ENCODE data around the gene EPB41L4B.

EPB41L4B gene

DNA sequence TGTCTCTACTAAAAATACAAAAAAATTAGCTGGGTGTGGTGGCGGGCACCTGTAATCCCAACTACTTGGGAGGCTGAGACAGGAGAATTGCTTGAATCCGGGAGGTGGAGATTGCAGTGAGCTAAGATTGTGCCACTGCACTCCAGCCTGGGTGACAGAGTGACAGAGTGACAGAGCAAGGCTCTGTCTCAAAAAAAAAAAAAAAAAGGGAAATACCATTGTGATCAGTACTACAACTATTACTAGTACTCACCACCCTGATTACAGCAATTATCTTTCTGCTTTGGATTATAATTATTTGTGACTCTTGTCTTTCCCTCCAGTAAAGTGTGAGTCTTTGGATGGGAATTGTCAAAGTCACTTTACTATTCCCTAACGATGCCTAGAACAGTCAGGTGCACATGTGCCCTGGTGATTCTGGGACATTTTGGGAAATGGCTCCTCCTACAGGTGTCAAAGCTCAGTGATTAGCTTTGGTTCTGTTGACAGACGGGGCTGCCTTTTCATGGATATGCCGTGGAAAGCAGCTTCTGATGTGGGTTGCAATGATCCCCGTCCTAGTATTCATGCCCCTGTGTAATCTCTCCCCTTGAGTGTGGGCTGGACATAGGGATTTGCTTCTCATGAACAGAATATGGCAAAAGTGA lies 122.0 kb downstream of the EPB41L4B start:
- H3K4me3 Mint-ChIP-seq = no peak overlapping the region
- H3K27ac Mint-ChIP-seq = no peak overlapping the region
- H3K9me3 Mint-ChIP-seq = no peaks in the 10 kb centered on the region
- peak; percentile 62 for ATAC-seq
- H3K27me3 Mint-ChIP-seq = peaks cover 10% of the 10 kb centered on the region
- peaks cover 8% of the 10 kb centered on the region for H3K4me1 Mint-ChIP-seq
- no peak for DNase-seq

DNA sequence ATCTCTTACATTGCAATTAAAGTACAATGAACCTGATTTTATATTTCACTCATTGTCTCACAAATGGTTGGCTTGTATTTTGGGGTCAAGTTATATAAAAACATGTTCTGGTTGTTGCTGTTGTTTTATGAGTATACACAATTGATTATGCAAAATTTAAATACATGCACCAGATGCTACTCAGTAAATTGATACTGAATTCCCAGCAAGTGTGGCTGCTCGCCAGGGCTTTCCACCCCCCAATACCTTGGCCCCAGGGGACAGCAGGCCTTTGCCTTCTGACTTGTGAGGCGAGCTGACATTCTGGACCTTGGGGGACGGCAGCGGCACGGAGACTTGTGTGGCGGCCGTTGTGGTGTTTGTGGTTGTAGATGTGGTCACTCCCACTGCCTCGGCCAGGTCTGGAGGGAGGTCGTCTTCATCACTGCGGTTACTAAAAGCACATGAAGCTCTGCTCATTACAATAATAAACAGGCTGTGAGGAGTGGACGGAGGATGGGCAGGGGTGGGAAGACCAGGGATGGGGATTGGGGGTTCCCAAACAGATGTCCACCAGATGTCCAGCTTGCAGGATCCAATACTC lies 126.8 kb downstream of the EPB41L4B start:
- no peak for DNase-seq
- no peaks in the 10 kb centered on the region for H3K9me3 Mint-ChIP-seq
- peaks cover 2% of the 10 kb centered on the region for H3K27me3 Mint-ChIP-seq
- peaks cover 4% of the 10 kb centered on the region for H3K4me1 Mint-ChIP-seq
- no peak for ATAC-seq
- no peak overlapping the region for H3K4me3 Mint-ChIP-seq
- no peak overlapping the region for H3K27ac Mint-ChIP-seq

DNA sequence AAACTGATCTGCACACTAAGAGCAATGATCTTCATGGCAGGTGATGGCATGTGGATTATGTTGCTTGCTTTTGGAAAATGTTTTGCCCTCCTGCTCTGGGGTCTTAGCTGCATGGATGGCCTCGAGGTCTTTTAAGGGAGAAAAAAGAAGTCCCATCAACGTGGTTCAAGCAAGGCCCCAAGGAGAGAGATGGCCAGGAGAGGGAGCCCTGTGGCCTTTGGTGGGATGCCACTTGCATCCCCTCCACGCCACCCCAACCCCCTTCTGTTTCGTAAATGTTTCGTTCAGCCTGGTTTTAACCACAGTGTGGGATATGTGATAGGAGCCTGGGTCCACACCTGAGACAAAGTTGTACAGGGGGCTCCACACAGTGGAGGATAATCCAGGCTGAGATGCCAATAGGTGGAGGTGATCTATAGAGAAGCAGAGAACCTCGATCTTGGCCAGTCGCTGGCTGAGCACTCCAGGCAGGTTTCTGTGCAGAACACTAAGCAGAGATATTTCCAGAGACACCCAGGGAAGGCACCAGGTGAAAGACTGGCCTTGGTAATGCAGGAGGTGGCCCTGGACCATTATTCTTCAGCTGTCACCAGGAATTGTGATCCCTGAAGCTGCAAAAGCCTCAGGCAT lies 128.0 kb downstream of the EPB41L4B start:
- no peaks in the 10 kb centered on the region for H3K27me3 Mint-ChIP-seq
- no peak for ATAC-seq
- H3K4me3 Mint-ChIP-seq = no peak overlapping the region
- no peak for DNase-seq
- no peak overlapping the region for H3K27ac Mint-ChIP-seq
- no peaks in the 10 kb centered on the region for H3K9me3 Mint-ChIP-seq
- H3K4me1 Mint-ChIP-seq = peaks cover 7% of the 10 kb centered on the region

DNA sequence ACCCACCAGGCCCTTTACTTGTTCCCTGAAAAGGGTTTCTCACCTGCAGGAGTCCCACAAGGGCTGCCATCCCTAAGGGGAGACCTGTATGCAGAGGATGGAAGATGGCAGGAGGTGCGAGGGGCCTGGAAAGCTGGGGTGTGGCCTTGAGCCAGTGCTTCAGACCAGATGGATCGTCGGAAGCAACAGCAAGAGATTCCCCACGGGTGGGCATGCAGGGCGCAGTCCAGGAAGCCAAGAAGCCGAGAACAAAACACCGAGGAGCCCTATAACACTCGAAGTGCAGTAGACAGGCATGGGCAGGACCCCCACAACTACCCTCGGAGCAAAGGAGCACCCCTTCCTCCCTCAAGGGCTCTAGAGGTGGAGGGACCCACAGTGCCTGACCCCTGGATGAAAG lies 129.1 kb downstream of the EPB41L4B start:
- no peak overlapping the region for H3K4me3 Mint-ChIP-seq
- H3K27me3 Mint-ChIP-seq = peaks cover 6% of the 10 kb centered on the region
- no peak for DNase-seq
- ATAC-seq = no peak
- H3K27ac Mint-ChIP-seq = peak overlapping the region in 1 of 2 donors; percentile 72
- peaks cover 7% of the 10 kb centered on the region for H3K4me1 Mint-ChIP-seq
- H3K9me3 Mint-ChIP-seq = no peaks in the 10 kb centered on the region

DNA sequence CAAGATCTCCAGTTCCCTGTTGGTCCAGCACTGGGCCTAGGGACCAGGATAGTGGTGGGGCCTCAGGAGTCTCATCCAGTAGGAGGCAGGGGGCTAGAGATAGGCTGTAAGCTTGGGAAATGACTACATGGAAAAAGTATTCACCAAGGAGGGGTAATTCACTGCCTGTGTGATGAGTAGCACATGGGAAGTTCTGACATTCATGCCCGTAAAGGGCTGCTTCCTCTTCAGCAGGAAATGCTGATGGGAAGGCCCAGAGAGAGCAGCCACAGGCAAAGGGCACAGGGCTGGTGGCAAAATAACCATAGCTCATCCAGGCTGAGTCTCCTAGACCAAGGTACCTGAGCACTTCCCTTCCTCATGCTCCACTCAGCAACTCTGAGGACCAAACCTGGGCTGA lies 130.7 kb downstream of the EPB41L4B start:
- Mint-ChIP-seq H3K4me1 (peaks cover 7% of the 10 kb centered on the region), H3K4me3 (no peak overlapping the region)
- no peak for ATAC-seq

DNA sequence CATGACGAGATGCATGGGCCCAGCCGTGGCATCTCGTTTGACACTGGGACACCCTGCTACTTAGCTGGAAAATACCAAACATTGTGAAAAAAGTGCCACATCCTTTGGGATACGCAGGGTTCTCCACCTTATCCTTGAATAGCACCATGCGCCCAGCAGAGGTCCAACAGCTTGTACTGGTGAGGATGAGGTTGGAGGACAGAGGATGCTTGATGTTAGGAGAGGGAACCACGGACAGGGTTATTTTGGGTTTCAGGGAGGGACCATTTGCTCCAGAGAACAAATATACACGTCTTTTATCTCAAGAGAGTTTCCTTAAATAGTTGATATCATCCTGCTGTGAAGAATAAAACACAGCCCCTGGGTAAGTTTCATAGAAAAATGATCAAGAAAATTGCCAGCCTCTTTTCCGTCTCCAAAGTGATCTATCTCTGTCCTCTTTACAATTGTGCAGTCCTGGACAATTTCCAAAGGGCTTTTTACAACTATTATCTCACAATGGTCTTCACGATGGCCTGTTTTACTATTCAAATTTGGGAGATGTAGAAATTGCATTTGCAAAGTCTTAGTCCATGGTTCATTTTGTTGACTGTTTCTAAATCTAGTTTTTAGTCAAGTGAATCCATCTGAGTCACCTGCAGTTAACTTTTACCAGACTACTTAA lies 133.9 kb downstream of the EPB41L4B start:
- no peaks in the 10 kb centered on the region for H3K9me3 Mint-ChIP-seq
- H3K4me3 Mint-ChIP-seq = no peak overlapping the region
- peaks cover 6% of the 10 kb centered on the region for H3K27me3 Mint-ChIP-seq
- DNase-seq = no peak
- peaks cover 8% of the 10 kb centered on the region for H3K4me1 Mint-ChIP-seq
- H3K27ac Mint-ChIP-seq = no peak overlapping the region
- ATAC-seq = no peak

More for the DNA sequence above, 130.7 kb downstream of the EPB41L4B start:
- no peak for DNase-seq
- Mint-ChIP-seq H3K27ac (peak overlapping the region in 1 of 2 donors; percentile 19), H3K27me3 (peaks cover 6% of the 10 kb centered on the region), H3K9me3 (no peaks in the 10 kb centered on the region)

DNA sequence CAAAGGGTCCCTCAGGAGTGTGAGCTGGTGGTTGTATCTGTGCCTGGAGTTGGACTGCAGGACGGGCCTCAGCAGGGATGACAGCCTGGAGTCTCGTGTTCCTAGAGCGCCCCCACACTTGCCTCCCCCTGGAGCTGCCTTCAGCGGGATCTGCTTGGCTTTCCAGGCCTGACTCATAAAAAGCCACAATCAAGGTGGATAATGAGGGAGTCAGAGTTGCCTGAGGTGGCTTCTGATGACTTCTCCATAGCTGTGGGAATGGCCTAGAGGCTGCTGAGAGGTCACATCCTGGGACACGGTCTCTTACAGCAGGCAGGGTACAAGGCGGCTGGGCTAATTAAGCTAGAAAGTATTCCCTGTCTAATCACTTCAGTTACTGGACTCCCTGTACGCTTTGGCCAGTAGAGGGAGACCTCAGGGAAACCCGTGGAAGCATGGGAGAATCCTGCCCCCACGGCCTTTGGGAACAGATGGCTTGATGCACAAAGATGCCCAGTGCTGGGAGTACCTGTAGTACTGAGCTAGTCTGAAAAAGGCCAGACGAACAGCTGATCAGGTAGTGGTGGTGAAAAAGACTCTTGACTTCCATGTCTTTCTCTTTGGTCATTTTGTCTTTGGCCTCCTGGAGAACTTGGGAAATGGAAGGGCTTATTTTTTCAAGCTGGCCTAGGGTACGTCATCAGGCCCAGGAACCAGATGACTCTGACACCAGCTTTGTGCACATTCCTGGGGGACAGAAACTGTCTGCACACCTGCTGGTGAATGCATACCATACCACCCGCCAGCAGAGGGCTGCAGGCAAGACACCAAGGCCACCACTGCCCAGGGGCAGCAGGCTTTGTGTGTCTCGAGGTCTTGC lies 137.7 kb downstream of the EPB41L4B start:
- no peak for ATAC-seq
- Mint-ChIP-seq H3K4me3 (no peak overlapping the region), H3K27ac (no peak overlapping the region), H3K4me1 (peaks cover 24% of the 10 kb centered on the region), H3K9me3 (no peaks in the 10 kb centered on the region), H3K27me3 (peaks cover 24% of the 10 kb centered on the region)
- peak; percentile 16 to 21 for DNase-seq

DNA sequence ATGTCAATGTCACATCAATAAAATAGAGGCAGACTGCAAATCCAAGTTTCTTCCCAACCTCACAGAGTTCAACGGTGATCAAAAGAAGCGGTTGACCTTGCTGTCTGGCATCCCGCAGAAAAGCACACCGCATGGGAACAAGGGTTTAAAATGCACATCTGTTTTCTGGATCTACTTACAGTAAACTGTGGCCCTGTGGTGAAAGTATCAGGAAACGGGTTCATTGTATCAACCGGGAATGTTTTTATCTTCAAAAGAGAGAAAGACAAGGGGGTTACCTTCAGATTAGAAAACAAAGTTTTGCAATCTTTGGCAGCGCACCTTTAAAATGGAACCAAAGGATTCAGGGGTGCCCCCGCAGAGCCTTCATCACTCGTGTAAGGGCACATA lies 138.3 kb downstream of the EPB41L4B start:
- Mint-ChIP-seq H3K27ac (no peak overlapping the region), H3K4me1 (peaks cover 23% of the 10 kb centered on the region), H3K27me3 (peaks cover 24% of the 10 kb centered on the region), H3K9me3 (no peaks in the 10 kb centered on the region), H3K4me3 (no peak overlapping the region)
- DNase-seq (no peak), ATAC-seq (no peak)

DNA sequence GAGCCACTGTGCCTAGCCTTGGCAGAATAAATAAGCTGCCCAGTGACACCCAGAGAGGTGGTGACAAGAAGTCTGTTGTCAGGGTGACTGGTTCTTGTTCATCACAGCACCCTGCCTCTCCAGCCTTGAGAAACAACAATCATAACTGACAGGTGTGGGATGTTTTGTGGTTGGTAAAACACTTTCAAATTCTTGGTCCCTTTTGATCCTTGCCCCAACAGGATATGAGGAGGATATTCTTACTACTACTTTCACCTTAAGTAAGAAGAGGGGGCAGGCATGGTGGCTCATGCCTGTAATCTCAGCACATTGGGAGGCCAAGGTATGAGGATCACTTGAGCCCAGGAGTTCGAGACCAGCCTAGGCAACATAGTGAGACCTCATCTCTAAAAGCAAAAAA lies 139.6 kb downstream of the EPB41L4B start:
- ATAC-seq (peak; percentile 98), DNase-seq (peak; percentile 53 to 76)
- no peaks in the 10 kb centered on the region for H3K9me3 Mint-ChIP-seq
- H3K4me3 Mint-ChIP-seq = no peak overlapping the region
- H3K27ac Mint-ChIP-seq = peak overlapping the region in 1 of 2 donors; percentile 87
- H3K27me3 Mint-ChIP-seq = peaks cover 19% of the 10 kb centered on the region
- H3K4me1 Mint-ChIP-seq = peaks cover 23% of the 10 kb centered on the region

DNA sequence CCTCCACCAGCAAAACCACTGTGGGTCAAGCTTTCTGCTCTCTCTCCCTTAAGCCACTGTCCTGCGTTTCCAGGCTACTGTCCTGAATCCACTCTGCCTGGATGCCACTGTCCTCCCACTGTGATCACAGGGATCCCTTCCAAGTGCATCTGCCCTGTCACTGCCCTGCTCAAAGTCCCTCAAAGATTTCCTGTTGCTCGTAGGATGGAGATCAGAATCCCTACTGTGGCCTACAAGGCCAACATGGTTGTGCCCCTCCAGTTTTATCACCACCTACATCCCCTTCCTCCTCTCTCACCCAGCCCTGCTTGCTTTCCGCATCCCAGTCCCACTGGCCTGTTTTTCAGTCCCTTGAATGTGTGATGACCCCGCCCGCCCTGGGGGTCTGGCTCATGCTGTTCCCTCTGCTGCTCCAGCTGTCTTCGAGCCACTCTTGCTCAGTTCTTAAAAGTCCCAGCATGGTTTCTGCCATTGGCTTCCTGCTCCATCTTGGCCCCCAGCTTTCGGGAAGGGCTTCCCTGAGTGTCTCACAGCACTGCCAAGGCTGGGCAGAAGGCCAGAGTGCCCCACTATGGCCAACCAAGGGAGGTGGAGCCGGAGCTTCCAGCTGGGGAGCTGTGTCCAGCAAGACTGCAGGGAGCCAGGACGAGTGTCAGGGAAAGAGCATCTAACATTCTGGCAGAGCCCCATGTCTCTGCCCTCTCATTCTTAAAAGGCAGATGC lies 140.9 kb downstream of the EPB41L4B start:
- Mint-ChIP-seq H3K9me3 (no peaks in the 10 kb centered on the region), H3K27me3 (peaks cover 19% of the 10 kb centered on the region), H3K27ac (peak overlapping the region in 1 of 2 donors; percentile 79), H3K4me3 (no peak overlapping the region), H3K4me1 (peaks cover 23% of the 10 kb centered on the region)
- DNase-seq = no peak
- no peak for ATAC-seq

DNA sequence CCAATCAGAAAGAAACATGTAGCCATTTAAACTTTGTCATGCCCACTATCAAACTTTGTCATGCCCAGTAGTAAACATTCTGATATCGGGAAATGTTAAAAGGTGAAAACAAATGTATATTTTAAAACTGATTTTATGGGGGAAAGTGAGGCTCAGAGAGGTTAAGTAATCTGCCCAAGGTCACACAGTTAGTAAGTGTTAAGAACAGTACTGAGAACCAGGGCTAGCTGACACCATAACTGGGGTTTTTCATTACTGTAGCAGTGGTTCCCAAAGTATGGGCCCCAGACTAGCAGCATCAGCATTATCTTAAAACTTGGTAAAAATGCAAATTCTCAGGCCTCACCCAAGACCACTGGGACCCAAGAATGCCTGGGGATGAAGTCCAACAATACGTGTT lies 143.9 kb downstream of the EPB41L4B start:
- Mint-ChIP-seq H3K9me3 (no peaks in the 10 kb centered on the region), H3K4me3 (no peak overlapping the region), H3K27me3 (peaks cover 22% of the 10 kb centered on the region), H3K4me1 (peaks cover 25% of the 10 kb centered on the region), H3K27ac (no peak overlapping the region)
- no peak for DNase-seq
- no peak for ATAC-seq

DNA sequence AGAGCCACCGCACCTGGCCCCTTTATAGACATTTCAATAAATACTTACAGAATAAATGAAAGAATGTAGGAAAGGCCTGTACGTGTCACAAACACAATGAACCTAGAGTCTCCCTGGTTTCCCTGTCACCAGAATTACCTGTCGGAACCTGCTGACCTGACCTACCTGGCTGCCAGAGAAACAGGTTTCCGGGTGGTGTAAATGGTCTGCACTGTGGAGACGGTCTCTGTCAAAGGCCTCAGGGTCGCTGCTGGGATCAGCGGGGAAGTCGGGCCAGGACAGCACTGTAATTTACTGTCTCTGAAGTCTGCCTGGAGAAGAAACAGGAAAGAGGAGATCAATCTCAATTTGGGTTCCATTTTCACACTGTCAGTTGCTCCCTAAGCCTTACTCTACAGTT lies 144.5 kb downstream of the EPB41L4B start:
- Mint-ChIP-seq H3K27me3 (peaks cover 28% of the 10 kb centered on the region), H3K4me3 (no peak overlapping the region), H3K9me3 (no peaks in the 10 kb centered on the region), H3K4me1 (peaks cover 22% of the 10 kb centered on the region), H3K27ac (no peak overlapping the region)
- ATAC-seq (no peak), DNase-seq (no peak)

DNA sequence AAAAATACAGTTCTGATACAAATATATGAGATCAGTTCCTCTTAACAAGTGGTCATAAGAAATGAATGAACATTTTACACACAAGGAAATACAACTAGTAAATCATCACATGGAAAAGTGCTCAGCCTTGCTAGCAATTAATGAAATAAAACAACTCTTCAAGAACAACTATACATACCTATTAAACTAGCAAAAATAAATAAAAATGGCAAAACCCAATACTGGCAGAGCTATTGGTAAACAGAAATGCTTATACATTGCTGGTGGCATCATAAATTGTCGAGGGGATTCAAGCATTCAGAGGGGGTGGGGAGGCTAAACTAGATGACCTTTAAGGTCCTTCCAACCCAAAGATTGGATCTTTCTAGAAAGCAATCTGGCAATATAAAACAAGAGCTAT lies 147.9 kb downstream of the EPB41L4B start:
- DNase-seq = no peak
- no peak overlapping the region for H3K27ac Mint-ChIP-seq
- ATAC-seq = no peak
- H3K4me1 Mint-ChIP-seq = peaks cover 6% of the 10 kb centered on the region
- H3K4me3 Mint-ChIP-seq = no peak overlapping the region
- H3K27me3 Mint-ChIP-seq = peaks cover 40% of the 10 kb centered on the region
- H3K9me3 Mint-ChIP-seq = no peaks in the 10 kb centered on the region

DNA sequence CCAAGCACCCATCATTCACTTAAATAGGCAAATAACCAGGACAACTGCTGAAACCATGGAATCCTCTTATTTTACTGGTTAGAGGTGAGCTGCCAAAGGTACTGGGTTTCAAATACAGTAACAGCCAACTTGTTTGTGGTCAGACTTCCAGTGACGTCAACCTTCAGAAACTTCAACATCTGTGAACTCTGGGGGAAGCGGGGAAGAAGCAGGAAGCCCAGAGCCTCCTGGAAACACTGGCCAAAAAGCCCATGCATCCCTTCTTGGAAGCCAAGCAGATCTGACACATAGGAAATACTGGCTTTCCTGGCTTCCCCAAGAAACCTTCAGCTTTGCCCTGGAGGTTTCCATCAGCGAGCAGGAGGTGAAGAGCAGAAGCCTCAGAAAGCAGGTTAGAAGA lies 148.9 kb downstream of the EPB41L4B start:
- H3K4me1 Mint-ChIP-seq = peaks cover 12% of the 10 kb centered on the region

DNA sequence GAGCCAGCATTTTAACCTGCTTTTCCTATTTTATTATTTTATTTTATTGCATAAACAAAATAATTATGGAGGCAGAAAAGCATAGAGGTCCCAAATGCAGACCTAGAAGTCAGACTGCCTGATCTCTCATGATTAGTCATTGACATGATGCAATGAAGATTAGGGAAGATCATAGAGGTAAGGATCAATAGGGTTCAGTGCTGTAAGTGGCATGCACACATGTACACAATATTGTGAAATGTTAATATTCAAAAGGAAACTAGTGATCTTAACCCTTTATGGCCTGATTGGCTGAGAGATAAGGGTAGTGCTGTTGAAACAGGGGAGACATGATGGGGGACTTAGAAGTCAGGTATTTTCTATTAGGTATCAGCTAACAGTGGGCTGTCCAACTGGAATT lies 152.7 kb downstream of the EPB41L4B start:
- peaks cover 17% of the 10 kb centered on the region for H3K4me1 Mint-ChIP-seq
- H3K9me3 Mint-ChIP-seq = peaks cover 0 to 9% of the 10 kb centered on the region in 2 donors
- H3K4me3 Mint-ChIP-seq = no peak overlapping the region
- no peak for DNase-seq
- no peak overlapping the region for H3K27ac Mint-ChIP-seq
- ATAC-seq = peak; percentile 20
- peaks cover 85% of the 10 kb centered on the region for H3K27me3 Mint-ChIP-seq

More for the DNA sequence above, 148.9 kb downstream of the EPB41L4B start:
- DNase-seq (no peak), ATAC-seq (no peak)
- Mint-ChIP-seq H3K9me3 (no peaks in the 10 kb centered on the region), H3K27me3 (peaks cover 50% of the 10 kb centered on the region), H3K27ac (no peak overlapping the region), H3K4me3 (no peak overlapping the region)
